COLO668 (cell line): ENCODE data around the gene ERH.

Experiments
- DNase-seq: peaks from one replicate; lab custom pipeline; 2025; ENCODE audit not compliant: unreplicated experiment; lab: John Stamatoyannopoulos, UW

Gene ERH

GRCh38 chr14:69357544-69358200, 40.4 kb downstream of the ERH start:
- DNase-seq: no peak

- no peak for DNase-seq
Measured at GRCh38 chr14:69356903-69357543, 41.1 kb downstream of the ERH start.

- no peak for DNase-seq
Measured at GRCh38 chr14:69355607-69356281, 42.4 kb downstream of the ERH start.

GRCh38 chr14:69355154-69355597, 42.9 kb downstream of the ERH start:
- no peak for DNase-seq

- peak; percentile 59 for DNase-seq
Measured at GRCh38 chr14:69354383-69355153, 43.5 kb downstream of the ERH start.

GRCh38 chr14:69353168-69353567, 44.9 kb downstream of the ERH start:
- DNase-seq: no peak

GRCh38 chr14:69351911-69352310, 46.2 kb downstream of the ERH start:
- DNase-seq: no peak

GRCh38 chr14:69351385-69351784, 46.7 kb downstream of the ERH start:
- no peak for DNase-seq

GRCh38 chr14:69350892-69351291, 47.2 kb downstream of the ERH start:
- no peak for DNase-seq

- DNase-seq: no peak
Measured at GRCh38 chr14:69349091-69349777, 48.9 kb downstream of the ERH start.

- peak; percentile 53 for DNase-seq
Measured at GRCh38 chr14:69346710-69347109, 51.4 kb downstream of the ERH start.

GRCh38 chr14:69345402-69345801, 52.7 kb downstream of the ERH start:
- DNase-seq: no peak

- DNase-seq: no peak
Measured at GRCh38 chr14:69344171-69344570, 53.9 kb downstream of the ERH start.

GRCh38 chr14:69342928-69343525, 55.1 kb downstream of the ERH start:
- no peak for DNase-seq

- DNase-seq: no peak
Measured at GRCh38 chr14:69339426-69339825, 58.7 kb downstream of the ERH start.

- DNase-seq: no peak
Measured at GRCh38 chr14:69337984-69338383, 60.1 kb downstream of the ERH start.

- DNase-seq: no peak
Measured at GRCh38 chr14:69335371-69335771, 62.7 kb downstream of the ERH start.

GRCh38 chr14:69334576-69334975, 63.5 kb downstream of the ERH start:
- DNase-seq: no peak

GRCh38 chr14:69333791-69334337, 64.2 kb downstream of the ERH start:
- no peak for DNase-seq

- no peak for DNase-seq
Measured at GRCh38 chr14:69332782-69333395, 65.2 kb downstream of the ERH start.
